NCI-H82 (cell line): ENCODE results near the gene SOX13.
A peak's percentile ranks its signal among the peaks of the same experiment; 100 is the strongest.

Experiments
- DNase-seq: peaks from one replicate; lab custom pipeline; 2025; lab: John Stamatoyannopoulos, UW

SOX13 gene

GRCh38 chr1:204108312-204109141 is 35.6 kb downstream of the SOX13 start:
- DNase-seq = no peak

GRCh38 chr1:204110894-204111633 is 38.1 kb downstream of the SOX13 start:
- no peak for DNase-seq

GRCh38 chr1:204112876-204113730 is 40.2 kb downstream of the SOX13 start:
- no peak for DNase-seq

- no peak for DNase-seq
Observed at GRCh38 chr1:204113896-204114295, 41.0 kb downstream of the SOX13 start.

- DNase-seq = no peak
Observed at GRCh38 chr1:204114606-204115005, 41.7 kb downstream of the SOX13 start.

- no peak for DNase-seq
Observed at GRCh38 chr1:204115116-204115515, 42.2 kb downstream of the SOX13 start.

GRCh38 chr1:204116539-204116938 is 43.6 kb downstream of the SOX13 start:
- no peak for DNase-seq

- no peak for DNase-seq
Observed at GRCh38 chr1:204121840-204122555, 49.1 kb downstream of the SOX13 start.

- peak; percentile 45 for DNase-seq
Observed at GRCh38 chr1:204123376-204123775, 50.5 kb downstream of the SOX13 start.

GRCh38 chr1:204124639-204125038 is 51.7 kb downstream of the SOX13 start:
- DNase-seq = no peak

- DNase-seq = no peak
Observed at GRCh38 chr1:204125759-204126351, 52.9 kb downstream of the SOX13 start.

GRCh38 chr1:204126386-204126785 is 53.5 kb downstream of the SOX13 start:
- DNase-seq = no peak

GRCh38 chr1:204126956-204127355 is 54.0 kb downstream of the SOX13 start:
- no peak for DNase-seq

GRCh38 chr1:204127597-204128242 is 54.8 kb downstream of the SOX13 start:
- DNase-seq = peak; percentile 92

GRCh38 chr1:204128464-204128963 is 55.6 kb downstream of the SOX13 start:
- DNase-seq = no peak

- DNase-seq = peak; percentile 90
Observed at GRCh38 chr1:204128964-204129896, 56.3 kb downstream of the SOX13 start.

- DNase-seq = no peak
Observed at GRCh38 chr1:204130178-204130577, 57.3 kb downstream of the SOX13 start.

GRCh38 chr1:204130981-204131892 is 58.3 kb downstream of the SOX13 start:
- no peak for DNase-seq
